PC-3 (cell line): ENCODE measurements around the gene PPP2R1B.

ENCODE experiments used
- EZH2 ChIP-seq: fragments of 300-600 bp; sonication (generic); IDR thresholded peaks from one replicate; pipeline ENCODE4 v1.6.1; 2017; ENCODE audit warnings: antibody characterized with exemption, mild to moderate bottlenecking, low read length; ENCODE audit not compliant: unreplicated experiment
- EZH2phosphoT487 ChIP-seq: fragments of 300-600 bp; sonication (generic); IDR thresholded peaks from 2 replicates; pipeline ENCODE4 v1.6.1; 2018; ENCODE audit warnings: mild to moderate bottlenecking, antibody characterized with exemption, low read length, borderline replicate concordance
- TF ChIP-seq, protein P1 (sequence below): fragments of 300-600 bp; sonication (generic); conservative IDR thresholded peaks from 2 replicates; pipeline ENCODE4 v1.5.1; 2017; ENCODE audit warnings: antibody characterized with exemption, low read depth, mild to moderate bottlenecking, low read length

DNA sequence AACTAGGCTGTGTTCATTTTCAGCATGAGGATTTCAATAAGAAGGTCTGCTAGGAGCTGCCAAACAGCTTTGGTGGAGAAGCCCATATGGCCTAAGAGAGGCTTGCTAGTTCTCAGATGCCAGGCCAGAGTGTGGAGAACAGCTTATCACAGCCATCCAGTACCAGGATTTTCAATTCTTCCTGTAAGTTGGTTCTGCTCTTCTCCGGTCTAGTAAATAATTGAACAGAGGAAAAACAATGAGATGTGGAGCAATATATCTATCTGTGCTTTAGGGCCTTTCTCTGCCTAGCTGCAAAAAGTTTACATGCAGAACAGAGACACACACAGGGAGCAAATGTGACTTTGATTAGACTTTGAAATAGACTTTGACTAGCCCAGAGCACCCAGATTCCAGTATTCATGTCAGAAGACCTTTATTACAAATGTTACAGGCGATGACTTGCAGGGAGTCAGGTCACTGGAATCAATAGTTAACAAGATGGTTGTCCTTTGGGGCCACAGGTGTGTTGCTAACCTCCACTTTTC is 19.8 kb upstream of the PPP2R1B start:
- TF ChIP-seq, protein P1, sequence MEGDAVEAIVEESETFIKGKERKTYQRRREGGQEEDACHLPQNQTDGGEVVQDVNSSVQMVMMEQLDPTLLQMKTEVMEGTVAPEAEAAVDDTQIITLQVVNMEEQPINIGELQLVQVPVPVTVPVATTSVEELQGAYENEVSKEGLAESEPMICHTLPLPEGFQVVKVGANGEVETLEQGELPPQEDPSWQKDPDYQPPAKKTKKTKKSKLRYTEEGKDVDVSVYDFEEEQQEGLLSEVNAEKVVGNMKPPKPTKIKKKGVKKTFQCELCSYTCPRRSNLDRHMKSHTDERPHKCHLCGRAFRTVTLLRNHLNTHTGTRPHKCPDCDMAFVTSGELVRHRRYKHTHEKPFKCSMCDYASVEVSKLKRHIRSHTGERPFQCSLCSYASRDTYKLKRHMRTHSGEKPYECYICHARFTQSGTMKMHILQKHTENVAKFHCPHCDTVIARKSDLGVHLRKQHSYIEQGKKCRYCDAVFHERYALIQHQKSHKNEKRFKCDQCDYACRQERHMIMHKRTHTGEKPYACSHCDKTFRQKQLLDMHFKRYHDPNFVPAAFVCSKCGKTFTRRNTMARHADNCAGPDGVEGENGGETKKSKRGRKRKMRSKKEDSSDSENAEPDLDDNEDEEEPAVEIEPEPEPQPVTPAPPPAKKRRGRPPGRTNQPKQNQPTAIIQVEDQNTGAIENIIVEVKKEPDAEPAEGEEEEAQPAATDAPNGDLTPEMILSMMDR, result no peak
- TF ChIP-seq EZH2 (no peak), EZH2phosphoT487 (no peak)
